ENCODE measurements around the gene CYP11A1.

GRCh38 chr15:74413350-74414080, 46.1 kb upstream of the CYP11A1 start:
- TF ChIP-seq, protein P1, sequence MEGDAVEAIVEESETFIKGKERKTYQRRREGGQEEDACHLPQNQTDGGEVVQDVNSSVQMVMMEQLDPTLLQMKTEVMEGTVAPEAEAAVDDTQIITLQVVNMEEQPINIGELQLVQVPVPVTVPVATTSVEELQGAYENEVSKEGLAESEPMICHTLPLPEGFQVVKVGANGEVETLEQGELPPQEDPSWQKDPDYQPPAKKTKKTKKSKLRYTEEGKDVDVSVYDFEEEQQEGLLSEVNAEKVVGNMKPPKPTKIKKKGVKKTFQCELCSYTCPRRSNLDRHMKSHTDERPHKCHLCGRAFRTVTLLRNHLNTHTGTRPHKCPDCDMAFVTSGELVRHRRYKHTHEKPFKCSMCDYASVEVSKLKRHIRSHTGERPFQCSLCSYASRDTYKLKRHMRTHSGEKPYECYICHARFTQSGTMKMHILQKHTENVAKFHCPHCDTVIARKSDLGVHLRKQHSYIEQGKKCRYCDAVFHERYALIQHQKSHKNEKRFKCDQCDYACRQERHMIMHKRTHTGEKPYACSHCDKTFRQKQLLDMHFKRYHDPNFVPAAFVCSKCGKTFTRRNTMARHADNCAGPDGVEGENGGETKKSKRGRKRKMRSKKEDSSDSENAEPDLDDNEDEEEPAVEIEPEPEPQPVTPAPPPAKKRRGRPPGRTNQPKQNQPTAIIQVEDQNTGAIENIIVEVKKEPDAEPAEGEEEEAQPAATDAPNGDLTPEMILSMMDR (IDR thresholded peaks at IDR 0.05), result no peak
- TF ChIP-seq POLR2A (IDR thresholded peaks at IDR 0.05), result no peak

Data from testis (tissue), 2 donors.